ENCODE data around the gene WNK3. TPM values are rescaled to one million over a fixed set of nuclear protein-coding genes. Genes with fewer than 3 reads are reported as not detected.

The WNK3 gene
- total RNA-seq (1.2 and 1.8 TPM in 2 replicates), polyA plus RNA-seq (0.07 and 0.12 TPM in 2 replicates), polyA minus RNA-seq (0.34 and 0.36 TPM in 2 replicates)
- 0.82 TPM for total RNA-seq (2013)

GRCh38 chrX:54357414-54358377 is at the start of gene WNK3:
TSS of gene WNK3 (minus strand) at chrX:54358046.
- Histone ChIP-seq H3K4me3 (ENCODE audit: control extremely low read depth in 1 of 5, extremely low read depth in 1 of 5, insufficient read depth in 1 of 5, low read depth in 2 of 5, low read length in 4 of 5) (peak within 1 kb of the TSS in 4 of 5 experiments; percentile 38 to 54 (median 42)), H3K9ac (ENCODE audit: low read length) (peak within 1 kb of the TSS; percentile 51), H3K36me3 (replicated peaks in 1 of 2; ENCODE audit: control extremely low read depth in 1 of 2, control insufficient read depth in 1 of 2, extremely low read depth in 1 of 2, insufficient read depth in 2 of 2, low read length in 1 of 2) (no peaks in the 10 kb centered on the region), H3K4me2 (replicated peaks; ENCODE audit: low read depth, low read length, poor library complexity, severe bottlenecking) (peak within 1 kb of the TSS; percentile 83), H3K9me3 (ENCODE audit: control extremely low read depth in 1 of 3, control insufficient read depth in 2 of 3, insufficient read depth in 1 of 3, low read length in 2 of 3) (peaks cover 0 to 9% (median 0%) of the 10 kb centered on the region in 3 donors), H4K20me1 (ENCODE audit: control insufficient read depth, insufficient read depth, low read length, poor library complexity, severe bottlenecking) (no peaks in the 10 kb centered on the region), H3K4me1 (ENCODE audit: control insufficient read depth in 2 of 2, insufficient read depth in 2 of 2, low read length in 2 of 2) (peaks cover 5 to 16% of the 10 kb centered on the region in 2 donors), H3K27ac (ENCODE audit: low read length in 2 of 2) (no peak within 1 kb of the TSS), H3K27me3 (replicated peaks in 1 of 4; ENCODE audit: control extremely low read depth in 1 of 4, control insufficient read depth in 3 of 4, insufficient read depth in 4 of 4, low read length in 3 of 4) (peaks cover 0 to 21% (median 8%) of the 10 kb centered on the region in 4 experiments), H3K79me2 (ENCODE audit: control insufficient read depth, insufficient read depth, low read length) (no peaks in the 10 kb centered on the region), H2AFZ (ENCODE audit: insufficient read depth, low read depth, low read length, poor library complexity, severe bottlenecking) (peak within 1 kb of the TSS; percentile 81)
- peak; percentile 66 for DNase-seq
- Mint-ChIP-seq H3K27ac (peak within 1 kb of the TSS; percentile 61), H3K9me3 (ENCODE audit: insufficient read depth) (no peaks in the 10 kb centered on the region), H3K4me1 (peaks cover 25% of the 10 kb centered on the region), H3K27me3 (peaks cover 28% of the 10 kb centered on the region), H3K4me3 (peak within 1 kb of the TSS; percentile 91)
- intact Hi-C loops (cut with micrococcal nuclease) = no loop called here
- peak; percentile 61 for ATAC-seq (ENCODE audit: low read depth)
- ChIA-PET CTCF (interaction anchor here (1.7 kb wide), 1 partner anchor 29 kb away, joined by 3 read pairs; no protein-coding TSS in a partner anchor), POLR2A (no interaction called here)
- WGBS (ENCODE audit: insufficient coverage) = 3% methylated on average over 29 of the region's 88 CpGs
- TF ChIP-seq CTCF (IDR thresholded peaks at IDR 0.05) = no peak
- no peak for TF ChIP-seq EZH2 (IDR thresholded peaks at IDR 0.05; ENCODE audit: borderline replicate concordance, insufficient read depth, low read depth, low read length, poor library complexity, severe bottlenecking)

- Histone ChIP-seq H3K79me2 (ENCODE audit: control insufficient read depth, insufficient read depth, low read length) (no peaks in the 10 kb centered on the region), H3K4me1 (ENCODE audit: control insufficient read depth in 2 of 2, insufficient read depth in 2 of 2, low read length in 2 of 2) (no peaks in the 10 kb centered on the region), H3K36me3 (replicated peaks in 1 of 2; ENCODE audit: control extremely low read depth in 1 of 2, control insufficient read depth in 1 of 2, extremely low read depth in 1 of 2, insufficient read depth in 2 of 2, low read length in 1 of 2) (no peaks in the 10 kb centered on the region), H3K4me2 (replicated peaks; ENCODE audit: low read depth, low read length, poor library complexity, severe bottlenecking) (no peak overlapping the region), H4K20me1 (ENCODE audit: control insufficient read depth, insufficient read depth, low read length, poor library complexity, severe bottlenecking) (no peaks in the 10 kb centered on the region), H2AFZ (ENCODE audit: insufficient read depth, low read depth, low read length, poor library complexity, severe bottlenecking) (no peak overlapping the region), H3K27me3 (replicated peaks in 1 of 4; ENCODE audit: control extremely low read depth in 1 of 4, control insufficient read depth in 3 of 4, insufficient read depth in 4 of 4, low read length in 3 of 4) (no peaks in the 10 kb centered on the region), H3K9me3 (ENCODE audit: control extremely low read depth in 1 of 3, control insufficient read depth in 2 of 3, insufficient read depth in 1 of 3, low read length in 2 of 3) (no peaks in the 10 kb centered on the region), H3K4me3 (ENCODE audit: control extremely low read depth in 1 of 5, extremely low read depth in 1 of 5, insufficient read depth in 1 of 5, low read depth in 2 of 5, low read length in 4 of 5) (no peak overlapping the region), H3K9ac (ENCODE audit: low read length) (no peak overlapping the region), H3K27ac (ENCODE audit: low read length in 2 of 2) (no peak overlapping the region)
- WGBS (ENCODE audit: insufficient coverage) = no CpG with 5 or more reads among the region's 2 CpGs
- intact Hi-C loops (cut with micrococcal nuclease) = no loop called here
- no peak for ATAC-seq (ENCODE audit: low read depth)
- H3K27me3 Mint-ChIP-seq = peaks cover 8% of the 10 kb centered on the region
- peaks cover 2% of the 10 kb centered on the region for H3K4me1 Mint-ChIP-seq
- no peak overlapping the region for H3K27ac Mint-ChIP-seq
- POLR2A ChIA-PET = no interaction called here
- DNase-seq = no peak
- CTCF ChIA-PET = interaction anchor here (0.6 kb wide), 1 partner anchor 37 kb away, joined by 3 read pairs; no protein-coding TSS in a partner anchor
- H3K9me3 Mint-ChIP-seq (ENCODE audit: insufficient read depth) = no peaks in the 10 kb centered on the region
- TF ChIP-seq CTCF (IDR thresholded peaks at IDR 0.05) (no peak), EZH2 (IDR thresholded peaks at IDR 0.05; ENCODE audit: borderline replicate concordance, insufficient read depth, low read depth, low read length, poor library complexity, severe bottlenecking) (no peak)
- no peak overlapping the region for H3K4me3 Mint-ChIP-seq
Measured at GRCh38 chrX:54407266-54407665, 49.4 kb upstream of the WNK3 start.
